Tongue (tissue), 3 donors: ENCODE data around the gene SSX5. TPM values are rescaled to one million over a fixed set of nuclear protein-coding genes. Genes with fewer than 3 reads are reported as not detected.
"Not testable (repeated sequence)": the region's sequence is repeated elsewhere in the genome, so short reads cannot be mapped to it uniquely, and the experiment has no call there.

Experiments used
- DNase-seq: peaks from one replicate; pipeline ENCODE4 v3.0.0-alpha.2; 2015
- small RNA-seq: library from RNA; depleted of rRNA; stranded (forward); fragments of <200 nt; gene quantifications from one replicate; pipeline ENCODE3, GENCODE V24; 2014; ENCODE audit warnings: low replicate concordance
- total RNA-seq: library from RNA; depleted of rRNA; stranded (reverse); fragments of >200 nt; gene quantifications from one replicate; pipeline ENCODE4 v1.2.3, GENCODE V29; 2014

Gene SSX5
- not detected for total RNA-seq

- no peak for DNase-seq
These were observed at the start of gene SSX5 for GRCh38 chrX:48196745-48197201. Gene SSX5, minus strand, starts transcription at chrX:48196795. Its CDS starts 1,437 bp downstream, at chrX:48195358.

- DNase-seq = not testable (repeated sequence)
These were observed 27.6 kb upstream of the SSX5 start for GRCh38 chrX:48224196-48224595.

- DNase-seq = not testable (repeated sequence)
These were observed 17.7 kb upstream of the SSX5 start for GRCh38 chrX:48214341-48214740.

GRCh38 chrX:48190024-48190423, 6.6 kb downstream of the SSX5 start:
- DNase-seq = not testable (repeated sequence)

- not testable (repeated sequence) for DNase-seq
These were observed 14.7 kb downstream of the SSX5 start for GRCh38 chrX:48181882-48182281.

GRCh38 chrX:48180811-48181210, 15.8 kb downstream of the SSX5 start:
- DNase-seq = no peak

GRCh38 chrX:48179691-48180090, 16.9 kb downstream of the SSX5 start:
- DNase-seq = no peak

GRCh38 chrX:48166322-48166721, 30.3 kb downstream of the SSX5 start:
- DNase-seq = not testable (repeated sequence)

- DNase-seq = no peak
These were observed 31.4 kb downstream of the SSX5 start for GRCh38 chrX:48165241-48165640.

- no peak for DNase-seq
These were observed 40.6 kb downstream of the SSX5 start for GRCh38 chrX:48156014-48156413.

- DNase-seq = no peak
These were observed 41.8 kb downstream of the SSX5 start for GRCh38 chrX:48154796-48155195.

GRCh38 chrX:48153769-48154168, 42.8 kb downstream of the SSX5 start:
- DNase-seq = no peak

GRCh38 chrX:48142697-48143096, 53.9 kb downstream of the SSX5 start:
- not testable (repeated sequence) for DNase-seq

GRCh38 chrX:48141810-48142508, 54.6 kb downstream of the SSX5 start:
- not testable (repeated sequence) for DNase-seq

GRCh38 chrX:48139076-48139475, 57.5 kb downstream of the SSX5 start:
- DNase-seq = not testable (repeated sequence)

Small RNAs within 50 kb of the gene (small RNA-seq; reads per million reads assigned to genes)
- gene AC245047.3 = not detected
- gene AC245047.7 = not detected
- gene RNA5SP503 = not detected
- not detected for gene RNU6-707P

Other genes starting within 250 kb of the SSX5 start
- 7.3 TPM for gene ZNF182, start 192.8 kb downstream of the SSX5 start, total RNA-seq
- gene SPACA5, start 189.8 kb downstream of the SSX5 start, total RNA-seq = not detected
- 4.6 TPM for gene ZNF630, start 125.2 kb downstream of the SSX5 start, total RNA-seq
- gene SPACA5B, start 66.2 kb downstream of the SSX5 start, total RNA-seq = not detected
- not detected for gene SSX1, start 58.6 kb upstream of the SSX5 start, total RNA-seq
- gene SSX3, start 159.9 kb upstream of the SSX5 start, total RNA-seq = not detected
- not detected for gene SSX4, start 186.7 kb upstream of the SSX5 start, total RNA-seq
- not detected for gene SSX4B, start 215.2 kb upstream of the SSX5 start, total RNA-seq